KOPT-K1 (cell line): ENCODE data around the gene MCFD2.
"Not testable (repeated sequence)": the region's sequence is repeated elsewhere in the genome, so short reads cannot be mapped to it uniquely, and the experiment has no call there.

Experiments
- H3K27ac ChIP-seq: fragments of 200-600 bp; sonication (generic); 2 replicates; pipeline ENCODE4 v1.5.1; 2016; ENCODE audit warnings: antibody characterized with exemption, mild to moderate bottlenecking, low read depth, low read length; ENCODE audit not compliant: poor library complexity, severe bottlenecking
- H3K36me3 ChIP-seq: fragments of 200-600 bp; sonication (generic); 2 replicates; pipeline ENCODE4 v1.5.1; 2017; ENCODE audit warnings: antibody characterized with exemption, mild to moderate bottlenecking, low read length, moderate library complexity; ENCODE audit not compliant: insufficient read depth
- H3K9me3 ChIP-seq: fragments of 200-600 bp; sonication (generic); 2 replicates; pipeline ENCODE4 v1.5.1; 2017; ENCODE audit warnings: antibody characterized with exemption, low read length, mild to moderate bottlenecking; ENCODE audit not compliant: insufficient read depth, poor library complexity, severe bottlenecking

The MCFD2 gene

GRCh38 chr2:46875962-46876689, 39.5 kb downstream of the MCFD2 start:
- not testable (repeated sequence) for H3K9me3 ChIP-seq, H3K36me3 ChIP-seq, H3K27ac ChIP-seq

GRCh38 chr2:46875226-46875899, 40.2 kb downstream of the MCFD2 start:
- Histone ChIP-seq H3K9me3 (no peaks in the 10 kb centered on the region), H3K36me3 (no peaks in the 10 kb centered on the region), H3K27ac (no peak overlapping the region)

GRCh38 chr2:46874236-46874929, 41.2 kb downstream of the MCFD2 start:
- H3K9me3 ChIP-seq, result no peaks in the 10 kb centered on the region
- no peak overlapping the region for H3K27ac ChIP-seq
- H3K36me3 ChIP-seq, result no peaks in the 10 kb centered on the region

GRCh38 chr2:46873604-46874068, 42.0 kb downstream of the MCFD2 start:
- Histone ChIP-seq H3K27ac (no peak overlapping the region), H3K9me3 (no peaks in the 10 kb centered on the region), H3K36me3 (no peaks in the 10 kb centered on the region)

GRCh38 chr2:46872902-46873603, 42.6 kb downstream of the MCFD2 start:
- Histone ChIP-seq H3K9me3 (no peaks in the 10 kb centered on the region), H3K36me3 (no peaks in the 10 kb centered on the region), H3K27ac (no peak overlapping the region)

GRCh38 chr2:46871976-46872381, 43.6 kb downstream of the MCFD2 start:
- H3K9me3 ChIP-seq, result no peaks in the 10 kb centered on the region
- no peak overlapping the region for H3K27ac ChIP-seq
- H3K36me3 ChIP-seq, result no peaks in the 10 kb centered on the region

- Histone ChIP-seq H3K36me3 (no peaks in the 10 kb centered on the region), H3K27ac (no peak overlapping the region), H3K9me3 (peaks cover 5% of the 10 kb centered on the region)
Observed at GRCh38 chr2:46870051-46870839, 45.4 kb downstream of the MCFD2 start.

GRCh38 chr2:46869621-46870020, 46.0 kb downstream of the MCFD2 start:
- Histone ChIP-seq H3K27ac (no peak overlapping the region), H3K36me3 (no peaks in the 10 kb centered on the region), H3K9me3 (peaks cover 12% of the 10 kb centered on the region)

GRCh38 chr2:46866770-46867246, 48.8 kb downstream of the MCFD2 start:
- H3K27ac ChIP-seq, result no peak overlapping the region
- H3K36me3 ChIP-seq, result no peaks in the 10 kb centered on the region
- H3K9me3 ChIP-seq, result peaks cover 16% of the 10 kb centered on the region

- peaks cover 16% of the 10 kb centered on the region for H3K9me3 ChIP-seq
- no peak overlapping the region for H3K27ac ChIP-seq
- no peaks in the 10 kb centered on the region for H3K36me3 ChIP-seq
Observed at GRCh38 chr2:46865181-46865970, 50.2 kb downstream of the MCFD2 start.

- H3K9me3 ChIP-seq, result peaks cover 16% of the 10 kb centered on the region
- no peak overlapping the region for H3K27ac ChIP-seq
- H3K36me3 ChIP-seq, result no peaks in the 10 kb centered on the region
Observed at GRCh38 chr2:46863882-46864281, 51.7 kb downstream of the MCFD2 start.

GRCh38 chr2:46862514-46862913, 53.1 kb downstream of the MCFD2 start:
- peaks cover 16% of the 10 kb centered on the region for H3K9me3 ChIP-seq
- H3K27ac ChIP-seq, result no peak overlapping the region
- no peaks in the 10 kb centered on the region for H3K36me3 ChIP-seq

GRCh38 chr2:46861916-46862315, 53.7 kb downstream of the MCFD2 start:
- no peak overlapping the region for H3K27ac ChIP-seq
- peaks cover 16% of the 10 kb centered on the region for H3K9me3 ChIP-seq
- H3K36me3 ChIP-seq, result no peaks in the 10 kb centered on the region

- peaks cover 3% of the 10 kb centered on the region for H3K9me3 ChIP-seq
- H3K27ac ChIP-seq, result no peak overlapping the region
- no peaks in the 10 kb centered on the region for H3K36me3 ChIP-seq
Observed at GRCh38 chr2:46859482-46859881, 56.1 kb downstream of the MCFD2 start.
